Measurements from ENCODE around the gene FBXL19.

FBXL19 gene

GRCh38 chr16:30972872-30973271 lies 49.5 kb downstream of the FBXL19 start:
- TF ChIP-seq CTCF (IDR thresholded peaks at IDR 0.05; ENCODE audit: insufficient read depth, low read length, missing control alignments): peak; percentile 32
- POLR2A ChIA-PET: no interaction called here
- H3K4me3 ChIP-seq (ENCODE audit: low read depth, low read length): no peak overlapping the region
- CTCF ChIA-PET: interaction anchor here (0.6 to 1.6 kb wide), 4 partner anchors 11 to 98 kb away, joined by 3 to 14 read pairs (median 4); partner anchors contain the start of gene HSD3B7
- no peak for DNase-seq (ENCODE audit: low read depth, low spot score)

GRCh38 chr16:30974348-30974747 lies 51.0 kb downstream of the FBXL19 start:
- TF ChIP-seq CTCF (IDR thresholded peaks at IDR 0.05; ENCODE audit: insufficient read depth, low read length, missing control alignments): no peak
- no peak for DNase-seq (ENCODE audit: low read depth, low spot score)
- ChIA-PET CTCF (interaction anchor here (1.6 kb wide), 1 partner anchor 9 kb away, joined by 5 read pairs; no protein-coding TSS in a partner anchor), POLR2A (interaction anchor here (0.6 kb wide), 1 partner anchor 77 kb away, joined by 3 read pairs; no protein-coding TSS in a partner anchor)
- H3K4me3 ChIP-seq (ENCODE audit: low read depth, low read length): no peak overlapping the region

- no peak for DNase-seq (ENCODE audit: low read depth, low spot score)
- ChIA-PET CTCF (interaction anchor here (1.9 kb wide), 1 partner anchor 9 kb away, joined by 15 read pairs; the partner anchor contains the start of gene HSD3B7), POLR2A (no interaction called here)
Observed at GRCh38 chr16:30976486-30976885, 53.1 kb downstream of the FBXL19 start.

GRCh38 chr16:30977502-30977901 lies 54.1 kb downstream of the FBXL19 start:
- ChIA-PET CTCF (no interaction called here), POLR2A (no interaction called here)
- no peak for DNase-seq (ENCODE audit: low read depth, low spot score)
- TF ChIP-seq CTCF (IDR thresholded peaks at IDR 0.05; ENCODE audit: insufficient read depth, low read length, missing control alignments): peak; percentile 33
- no peak overlapping the region for H3K4me3 ChIP-seq (ENCODE audit: low read depth, low read length)

More at GRCh38 chr16:30976486-30976885, 53.1 kb downstream of the FBXL19 start:
- H3K4me3 ChIP-seq (ENCODE audit: low read depth, low read length): no peak overlapping the region
- no peak for TF ChIP-seq CTCF (IDR thresholded peaks at IDR 0.05; ENCODE audit: insufficient read depth, low read length, missing control alignments)

- TF ChIP-seq CTCF (IDR thresholded peaks at IDR 0.05; ENCODE audit: insufficient read depth, low read length, missing control alignments): no peak
- ChIA-PET POLR2A (no interaction called here), CTCF (no interaction called here)
- no peak overlapping the region for H3K4me3 ChIP-seq (ENCODE audit: low read depth, low read length)
- no peak for DNase-seq (ENCODE audit: low read depth, low spot score)
Observed at GRCh38 chr16:30979170-30980022, 56.0 kb downstream of the FBXL19 start.

- no peak for DNase-seq (ENCODE audit: low read depth, low spot score)
- TF ChIP-seq CTCF (IDR thresholded peaks at IDR 0.05; ENCODE audit: insufficient read depth, low read length, missing control alignments): no peak
- ChIA-PET CTCF (interaction anchor here (7.8 kb wide), 1 partner anchor 13 kb away, joined by 98 read pairs; no protein-coding TSS in a partner anchor), POLR2A (no interaction called here)
- no peak overlapping the region for H3K4me3 ChIP-seq (ENCODE audit: low read depth, low read length)
Observed at GRCh38 chr16:30980023-30980371, 56.6 kb downstream of the FBXL19 start.
